K562 (cell line): Measurements from ENCODE around the gene LIMCH1. TPM values are rescaled to one million over a fixed set of nuclear protein-coding genes. Genes with fewer than 3 reads are reported as not detected.

Experiments used
- KDM2B ChIP-seq: fragments of 250-450 bp; sonication (Bioruptor Pico); IDR thresholded peaks from 2 replicates; pipeline ENCODE4 v1.8.0; 2021; ENCODE audit warnings: mild to moderate bottlenecking, moderate library complexity
- MGA ChIP-seq: fragments of 450-650 bp; IDR thresholded peaks from 2 replicates; pipeline ENCODE4 v1.6.1; 2016; ENCODE audit warnings: mild to moderate bottlenecking, moderate library complexity
- RCOR1 ChIP-seq, 2 experiments: IDR thresholded peaks; 2 replicates each; pipeline ENCODE4 v1.6.1; 2012; ENCODE audit warnings: low read depth in 2 of 2, low read length in 2 of 2, borderline replicate concordance in 1 of 2, improper control_type of control experiment in 1 of 2
- SMAD3 ChIP-seq: fragments of 450-650 bp; formaldehyde crosslinking; conservative IDR thresholded peaks from 2 replicates; pipeline ENCODE4 v1.4.0; 2020; ENCODE audit warnings: mild to moderate bottlenecking
- polyA plus RNA-seq, 8 experiments: library from polyadenylated mRNA; depleted of rRNA in 4 of 8; stranded (reverse) in 5 of 8; unstranded in 3 of 8; fragments of >200 nt; fragmentation: Nextera tagmentation in 2 of 8; fragmentation: Illumina TruSeq in 1 of 8; extraction: Ambion mirVana in 2 of 8; extraction: Trizol in 1 of 8; gene quantifications; 2 replicates each; pipeline versions ENCODE4 v1.2.1 to v1.2.3, GENCODE V29; 2011 to 2014; ENCODE audit warnings: inconsistent platforms in 1 of 8, missing spikeins in 1 of 8
- total RNA-seq, 7 experiments: library from RNA; depleted of rRNA in 6 of 7; stranded (reverse); fragments of >200 nt in 6 of 7; fragmentation: Illumina TruSeq in 2 of 7; extraction: Trizol in 2 of 7; gene quantifications; 2 replicates each; pipeline versions ENCODE4 v1.2.1 to v1.2.3, GENCODE V29; 2011 to 2021; ENCODE audit warnings: low replicate concordance in 1 of 7

LIMCH1 gene
- total and polyA plus RNA-seq, 9 of the 15 experiments (the other 6 are each of a cell fraction or from before 2014, with no cell fraction given): 0.35 TPM; not detected in 8

GRCh38 chr4:41656106-41656505 lies 118.1 kb downstream of the LIMCH1 start (continued):
- TF ChIP-seq SMAD3 (CRISPR knock-in tag) (no peak), MGA (no peak), KDM2B (CRISPR knock-in tag) (no peak), RCOR1 (IDR thresholded peaks at IDR 0.05; ENCODE audit: borderline replicate concordance in 1 of 2, low read depth in 2 of 2, low read length in 2 of 2) (no peak)
- TF ChIP-seq, all 486 proteins: peak for 0
